AG04449 (cell line): Measurements from ENCODE around the gene RGS6.

Experiments used
- CTCF ChIA-PET: fragments of 350-600 bp; formaldehyde crosslinking; extraction: SDS; loops from one replicate; lab custom pipeline; 2021; ENCODE audit warnings: antibody characterized with exemption; lab: Yijun Ruan, JAX
- POLR2A ChIA-PET: fragments of 400-600, 350-600 bp; formaldehyde crosslinking; extraction: SDS; loops from one replicate; lab custom pipeline; 2020; ENCODE audit warnings: antibody characterized with exemption, inconsistent platforms; lab: Yijun Ruan, JAX
- DNase-seq: peaks from one replicate; pipeline ENCODE4 v3.0.0-alpha.2; 2010; ENCODE audit warnings: low read depth, low spot score
- H3K4me3 ChIP-seq: 2 replicates; pipeline ENCODE4 v1.5.1; 2011; ENCODE audit warnings: low read depth, mild to moderate bottlenecking, control low read depth, low read length
- TF ChIP-seq, protein P1 (sequence below): IDR thresholded peaks from one replicate; pipeline ENCODE4 v1.5.1; 2011; ENCODE audit warnings: mild to moderate bottlenecking, moderate library complexity, low read length, control low read depth, inconsistent platforms; ENCODE audit not compliant: insufficient read depth; ENCODE audit errors: missing control alignments

The RGS6 gene

GRCh38 chr14:72544615-72545387, 612.6 kb downstream of the RGS6 start:
- CTCF ChIA-PET, result interaction anchor here (0.7 to 3.1 kb wide), 5 partner anchors 17 to 404 kb away, joined by 3 to 8 read pairs (median 4); no protein-coding TSS in a partner anchor
- POLR2A ChIA-PET, result interaction anchor here (0.6 kb wide), 1 partner anchor 14 kb away, joined by 3 read pairs; no protein-coding TSS in a partner anchor
- no peak overlapping the region for H3K4me3 ChIP-seq
- TF ChIP-seq, protein P1, sequence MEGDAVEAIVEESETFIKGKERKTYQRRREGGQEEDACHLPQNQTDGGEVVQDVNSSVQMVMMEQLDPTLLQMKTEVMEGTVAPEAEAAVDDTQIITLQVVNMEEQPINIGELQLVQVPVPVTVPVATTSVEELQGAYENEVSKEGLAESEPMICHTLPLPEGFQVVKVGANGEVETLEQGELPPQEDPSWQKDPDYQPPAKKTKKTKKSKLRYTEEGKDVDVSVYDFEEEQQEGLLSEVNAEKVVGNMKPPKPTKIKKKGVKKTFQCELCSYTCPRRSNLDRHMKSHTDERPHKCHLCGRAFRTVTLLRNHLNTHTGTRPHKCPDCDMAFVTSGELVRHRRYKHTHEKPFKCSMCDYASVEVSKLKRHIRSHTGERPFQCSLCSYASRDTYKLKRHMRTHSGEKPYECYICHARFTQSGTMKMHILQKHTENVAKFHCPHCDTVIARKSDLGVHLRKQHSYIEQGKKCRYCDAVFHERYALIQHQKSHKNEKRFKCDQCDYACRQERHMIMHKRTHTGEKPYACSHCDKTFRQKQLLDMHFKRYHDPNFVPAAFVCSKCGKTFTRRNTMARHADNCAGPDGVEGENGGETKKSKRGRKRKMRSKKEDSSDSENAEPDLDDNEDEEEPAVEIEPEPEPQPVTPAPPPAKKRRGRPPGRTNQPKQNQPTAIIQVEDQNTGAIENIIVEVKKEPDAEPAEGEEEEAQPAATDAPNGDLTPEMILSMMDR, result no peak
- no peak for DNase-seq

DNA sequence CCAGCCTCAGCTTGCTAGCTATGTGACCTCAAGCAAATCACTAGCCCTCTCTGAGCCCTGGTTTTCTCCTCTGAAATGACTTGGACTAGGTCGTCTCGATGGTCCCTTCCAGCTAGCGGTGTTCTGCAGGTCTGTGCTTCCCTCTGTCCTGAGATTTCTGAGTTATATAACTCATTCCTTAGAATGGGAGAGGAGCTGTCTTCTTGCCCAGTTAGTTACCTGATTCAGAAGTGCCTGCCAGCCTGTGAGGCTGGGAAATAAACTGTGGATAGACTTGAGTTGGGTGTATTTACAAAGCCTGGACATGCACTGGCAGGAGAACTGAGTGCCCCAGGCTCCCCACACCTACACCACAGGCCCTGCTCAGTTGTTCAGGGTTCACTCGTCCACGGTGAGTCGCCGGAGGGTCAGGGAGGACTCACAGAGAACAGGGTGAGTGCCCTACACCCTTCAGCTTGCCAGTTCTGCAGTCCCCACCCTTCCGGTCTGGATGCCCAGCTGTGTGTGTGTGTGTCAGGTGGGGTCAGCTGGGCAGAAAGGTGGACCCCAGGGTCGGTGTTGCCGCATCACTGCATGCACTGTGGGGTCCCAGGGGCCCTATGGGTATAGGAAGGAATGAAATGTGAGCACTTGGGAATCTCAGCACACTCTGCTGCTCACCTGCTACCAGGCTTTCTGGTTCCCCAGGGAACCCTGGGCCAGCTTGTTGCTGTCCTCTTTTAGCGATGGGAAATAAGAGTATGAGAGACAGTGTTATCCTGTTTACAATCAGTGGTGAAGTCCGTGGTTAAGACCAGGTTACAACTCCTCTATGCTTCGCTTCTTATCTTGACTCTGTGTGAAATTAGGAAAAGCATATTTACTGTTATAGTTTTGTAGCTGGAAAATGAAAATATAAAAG, 613.4 kb downstream of the RGS6 start:
- ChIA-PET POLR2A (no interaction called here), CTCF (interaction anchor here (0.7 to 3.1 kb wide), 4 partner anchors 18 to 403 kb away, joined by 3 to 8 read pairs (median 4); no protein-coding TSS in a partner anchor)
- TF ChIP-seq, protein P1, result no peak
- no peak for DNase-seq
- H3K4me3 ChIP-seq, result no peak overlapping the region

- POLR2A ChIA-PET, result no interaction called here
- CTCF ChIA-PET, result interaction anchor here (1.3 kb wide), 1 partner anchor 360 kb away, joined by 3 read pairs; no protein-coding TSS in a partner anchor
- DNase-seq, result no peak
Observed at GRCh38 chr14:72546344-72547016, 614.3 kb downstream of the RGS6 start.

GRCh38 chr14:72547999-72548398, 615.8 kb downstream of the RGS6 start:
- DNase-seq, result no peak
- no peak overlapping the region for H3K4me3 ChIP-seq
- CTCF ChIA-PET, result interaction anchor here (0.7 to 2.7 kb wide), 2 partner anchors 12 to 412 kb away, joined by 3 to 8 read pairs; no protein-coding TSS in a partner anchor
- TF ChIP-seq, protein P1, result no peak
- POLR2A ChIA-PET, result no interaction called here

More at GRCh38 chr14:72546344-72547016, 614.3 kb downstream of the RGS6 start:
- TF ChIP-seq, protein P1, result no peak
- no peak overlapping the region for H3K4me3 ChIP-seq

DNA sequence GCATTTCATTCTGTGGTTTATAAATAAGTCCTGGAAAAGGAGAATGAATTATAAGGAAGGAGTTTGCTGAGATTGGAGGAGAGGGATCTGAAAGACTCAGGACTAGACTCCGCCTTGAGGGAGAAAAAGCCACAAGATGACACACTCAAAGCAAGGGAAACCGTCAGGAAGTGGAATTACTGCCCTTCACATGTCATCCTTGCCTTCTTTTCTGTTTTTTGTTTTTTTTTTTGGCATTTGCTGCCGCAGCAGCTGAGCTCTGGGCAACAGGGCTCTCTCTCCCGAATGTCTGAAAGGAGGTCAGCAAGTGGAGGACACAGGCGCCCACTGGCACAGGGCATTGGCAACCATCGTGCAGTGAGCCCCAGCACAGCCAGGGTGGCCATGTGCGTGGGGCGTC, 616.8 kb downstream of the RGS6 start:
- no peak for DNase-seq
- POLR2A ChIA-PET, result no interaction called here
- TF ChIP-seq, protein P1, result no peak
- H3K4me3 ChIP-seq, result no peak overlapping the region
- CTCF ChIA-PET, result interaction anchor here (2.7 kb wide), 1 partner anchor 11 kb away, joined by 8 read pairs; no protein-coding TSS in a partner anchor
